Left ventricle myocardium inferior (tissue), 1 donor: Measurements from ENCODE around the gene NNAT. TPM values are rescaled to one million over a fixed set of nuclear protein-coding genes. Genes with fewer than 3 reads are reported as not detected.
"Not testable (repeated sequence)": the region's sequence is repeated elsewhere in the genome, so short reads cannot be mapped to it uniquely, and the experiment has no call there.

Experiments used
- DNase-seq: peaks from one replicate; pipeline ENCODE4 v3.0.0-alpha.2; 2020
- H3K27ac ChIP-seq: fragments of 200-600 bp; replicated peaks from 2 replicates; pipeline ENCODE4 v1.8.0; 2021
- H3K27me3 ChIP-seq: fragments of 200-600 bp; 2 replicates; pipeline ENCODE4 v1.8.0; 2021; ENCODE audit warnings: low read depth
- H3K36me3 ChIP-seq: fragments of 200-600 bp; 2 replicates; pipeline ENCODE4 v1.8.0; 2021
- H3K4me1 ChIP-seq: fragments of 200-600 bp; 2 replicates; pipeline ENCODE4 v1.8.0; 2021
- H3K4me3 ChIP-seq: fragments of 200-600 bp; 2 replicates; pipeline ENCODE4 v1.8.0; 2021; ENCODE audit warnings: mild to moderate bottlenecking, moderate library complexity
- H3K9me3 ChIP-seq: fragments of 200-600 bp; replicated peaks from 2 replicates; pipeline ENCODE4 v1.8.0; 2021
- intact Hi-C: fragments of 100-400 bp; cut with micrococcal nuclease; formaldehyde crosslinking; loops from one replicate; pipeline ENCODE4 v1.11.0; 2022
- total RNA-seq: library from RNA; stranded (reverse); fragmentation: NEBNext Ultra II Directional; extraction: Animal tissue kit (Norgen Biotek cat#: 25700); gene quantifications from one replicate; pipeline ENCODE4 v1.2.1, GENCODE V29; 2021
- TF ChIP-seq, protein P1 (sequence below): fragments of 200-600 bp; IDR thresholded peaks from 2 replicates; pipeline ENCODE4 v1.8.0; 2021; ENCODE audit warnings: antibody characterized with exemption, mild to moderate bottlenecking, borderline replicate concordance
- donor health status: DM: no; HTN: yes; CAD: no; lungs with severe emphysema.

NNAT gene
- total RNA-seq, 1 donor from 2014 or later = 0.33 TPM

- Histone ChIP-seq H3K4me3 (no peak overlapping the region), H3K27me3 (peaks cover 18% of the 10 kb centered on the region), H3K27ac (no peak overlapping the region), H3K36me3 (no peaks in the 10 kb centered on the region), H3K4me1 (no peaks in the 10 kb centered on the region), H3K9me3 (no peaks in the 10 kb centered on the region)
- intact Hi-C loops = no loop called here
- DNase-seq = no peak
- TF ChIP-seq, protein P1, sequence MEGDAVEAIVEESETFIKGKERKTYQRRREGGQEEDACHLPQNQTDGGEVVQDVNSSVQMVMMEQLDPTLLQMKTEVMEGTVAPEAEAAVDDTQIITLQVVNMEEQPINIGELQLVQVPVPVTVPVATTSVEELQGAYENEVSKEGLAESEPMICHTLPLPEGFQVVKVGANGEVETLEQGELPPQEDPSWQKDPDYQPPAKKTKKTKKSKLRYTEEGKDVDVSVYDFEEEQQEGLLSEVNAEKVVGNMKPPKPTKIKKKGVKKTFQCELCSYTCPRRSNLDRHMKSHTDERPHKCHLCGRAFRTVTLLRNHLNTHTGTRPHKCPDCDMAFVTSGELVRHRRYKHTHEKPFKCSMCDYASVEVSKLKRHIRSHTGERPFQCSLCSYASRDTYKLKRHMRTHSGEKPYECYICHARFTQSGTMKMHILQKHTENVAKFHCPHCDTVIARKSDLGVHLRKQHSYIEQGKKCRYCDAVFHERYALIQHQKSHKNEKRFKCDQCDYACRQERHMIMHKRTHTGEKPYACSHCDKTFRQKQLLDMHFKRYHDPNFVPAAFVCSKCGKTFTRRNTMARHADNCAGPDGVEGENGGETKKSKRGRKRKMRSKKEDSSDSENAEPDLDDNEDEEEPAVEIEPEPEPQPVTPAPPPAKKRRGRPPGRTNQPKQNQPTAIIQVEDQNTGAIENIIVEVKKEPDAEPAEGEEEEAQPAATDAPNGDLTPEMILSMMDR = no peak
Measured at GRCh38 chr20:37552415-37552814, 31.4 kb downstream of the NNAT start.

GRCh38 chr20:37554721-37555298 lies 33.8 kb downstream of the NNAT start:
- H3K9me3 ChIP-seq, H3K4me1 ChIP-seq, H3K27ac ChIP-seq, H3K4me3 ChIP-seq, intact Hi-C loops, DNase-seq, H3K36me3 ChIP-seq: not testable (repeated sequence)
- H3K27me3 ChIP-seq = peaks cover 18% of the 10 kb centered on the region

DNA sequence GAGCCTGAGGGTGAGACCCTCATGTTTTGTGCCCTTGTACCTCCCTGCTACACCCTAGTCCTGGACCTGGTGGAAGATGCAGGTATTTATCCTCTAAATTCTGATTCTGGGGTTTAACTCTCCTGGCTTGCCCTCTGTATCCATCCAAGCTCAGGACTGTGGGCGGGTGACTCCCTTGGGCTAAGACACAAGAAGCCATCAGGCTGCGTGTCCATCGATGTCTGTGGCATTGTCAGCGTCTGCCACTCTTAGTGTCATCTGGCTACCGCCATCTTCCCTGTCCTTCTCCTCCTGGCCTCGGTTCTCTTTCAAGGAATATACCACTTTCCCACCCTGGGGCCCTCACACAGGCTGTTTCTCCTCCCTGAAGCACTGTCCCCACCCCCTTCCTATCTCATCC lies 35.5 kb downstream of the NNAT start:
- Histone ChIP-seq H3K27me3 (peaks cover 23% of the 10 kb centered on the region), H3K4me1 (no peaks in the 10 kb centered on the region), H3K27ac (no peak overlapping the region), H3K4me3 (no peak overlapping the region), H3K9me3 (no peaks in the 10 kb centered on the region), H3K36me3 (no peaks in the 10 kb centered on the region)
- no peak for DNase-seq
- TF ChIP-seq, protein P1 = no peak
- intact Hi-C loops = no loop called here

DNA sequence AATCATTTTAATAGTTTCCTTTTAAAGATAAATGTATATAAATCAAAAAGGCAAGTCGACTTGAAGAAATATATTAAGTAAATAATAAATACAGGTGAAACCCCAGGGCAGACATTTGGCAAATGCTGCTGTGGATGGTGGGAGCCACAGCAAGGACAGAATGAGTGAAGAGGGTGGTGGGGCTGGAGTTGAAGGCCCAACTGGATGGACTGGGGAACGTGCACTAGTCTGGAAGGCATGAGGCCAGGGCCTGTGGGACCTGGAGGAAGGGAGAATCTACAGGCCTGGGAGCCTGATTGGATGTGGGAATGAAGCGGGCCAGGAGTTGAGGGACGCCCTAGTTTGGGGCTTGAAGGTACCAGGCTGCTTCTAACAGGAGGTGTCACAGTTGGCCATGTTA lies 37.3 kb downstream of the NNAT start:
- Histone ChIP-seq H3K4me1 (no peaks in the 10 kb centered on the region), H3K36me3 (no peaks in the 10 kb centered on the region), H3K9me3 (no peaks in the 10 kb centered on the region), H3K4me3 (no peak overlapping the region), H3K27ac (no peak overlapping the region), H3K27me3 (peaks cover 41% of the 10 kb centered on the region)
- intact Hi-C loops = no loop called here
- no peak for DNase-seq
- TF ChIP-seq, protein P1 = no peak

- intact Hi-C loops = no loop called here
- DNase-seq = no peak
Measured at GRCh38 chr20:37558779-37559178, 37.7 kb downstream of the NNAT start.

GRCh38 chr20:37559312-37560027 lies 38.4 kb downstream of the NNAT start:
- Histone ChIP-seq H3K27me3 (peaks cover 52% of the 10 kb centered on the region), H3K36me3 (no peaks in the 10 kb centered on the region), H3K4me1 (peaks cover 4% of the 10 kb centered on the region), H3K9me3 (no peaks in the 10 kb centered on the region), H3K27ac (no peak overlapping the region), H3K4me3 (no peak overlapping the region)
- TF ChIP-seq, protein P1 = no peak
- intact Hi-C loops = loop anchor here (10.0 kb wide), 1 partner anchor 435 kb away; no protein-coding TSS in a partner anchor
- no peak for DNase-seq

More at GRCh38 chr20:37558779-37559178, 37.7 kb downstream of the NNAT start:
- H3K4me3 ChIP-seq = no peak overlapping the region
- no peak overlapping the region for H3K27ac ChIP-seq
- TF ChIP-seq, protein P1 = no peak
- H3K4me1 ChIP-seq = no peaks in the 10 kb centered on the region
- H3K27me3 ChIP-seq = peaks cover 46% of the 10 kb centered on the region
- H3K9me3 ChIP-seq = no peaks in the 10 kb centered on the region
- H3K36me3 ChIP-seq = no peaks in the 10 kb centered on the region
